RWPE2 (cell line): ENCODE results near the gene MTUS2.

ENCODE experiments used
- ATAC-seq: fragments of 200-7000 bp; cut with Tn5 transposase; 3 replicates; pipeline ENCODE4 v1.9.1; 2021; ENCODE audit warnings: low read depth
- DNase-seq: peaks from one replicate; pipeline ENCODE4 v3.0.0-alpha.2; 2020; ENCODE audit warnings: low spot score
- H3K27ac ChIP-seq: fragments of 450-650 bp; 2 replicates; pipeline ENCODE4 v1.5.1; 2017; ENCODE audit warnings: mild to moderate bottlenecking; ENCODE audit not compliant: poor library complexity, severe bottlenecking
- H3K27me3 ChIP-seq: fragments of 250-450 bp; sonication (Bioruptor Pico); 2 replicates; pipeline ENCODE4 v1.5.1; 2021; ENCODE audit warnings: mild to moderate bottlenecking, moderate library complexity; ENCODE audit not compliant: insufficient read depth, poor library complexity, severe bottlenecking
- H3K36me3 ChIP-seq: fragments of 250-450 bp; sonication (Bioruptor Pico); 2 replicates; pipeline ENCODE4 v1.5.1; 2020; ENCODE audit warnings: low read depth, mild to moderate bottlenecking, moderate library complexity
- H3K4me1 ChIP-seq: fragments of 250-450 bp; sonication (Bioruptor Pico); 2 replicates; pipeline ENCODE4 v1.5.1; 2021; ENCODE audit warnings: mild to moderate bottlenecking, moderate library complexity; ENCODE audit not compliant: insufficient read depth, poor library complexity, severe bottlenecking
- H3K4me3 ChIP-seq: fragments of 250-450 bp; sonication (Bioruptor Pico); 2 replicates; pipeline ENCODE4 v1.5.1; 2021; ENCODE audit warnings: mild to moderate bottlenecking, moderate library complexity; ENCODE audit not compliant: severe bottlenecking
- H3K9me3 ChIP-seq: fragments of 250-450 bp; sonication (Bioruptor Pico); 2 replicates; pipeline ENCODE4 v1.5.1; 2021; ENCODE audit warnings: mild to moderate bottlenecking, moderate library complexity; ENCODE audit not compliant: severe bottlenecking
- TF ChIP-seq, protein P1 (sequence below): fragments of 450-650 bp; IDR thresholded peaks from one replicate; pipeline ENCODE4 v1.5.1; 2017; ENCODE audit warnings: mild to moderate bottlenecking, moderate library complexity; ENCODE audit not compliant: poor library complexity, severe bottlenecking

Gene MTUS2

DNA sequence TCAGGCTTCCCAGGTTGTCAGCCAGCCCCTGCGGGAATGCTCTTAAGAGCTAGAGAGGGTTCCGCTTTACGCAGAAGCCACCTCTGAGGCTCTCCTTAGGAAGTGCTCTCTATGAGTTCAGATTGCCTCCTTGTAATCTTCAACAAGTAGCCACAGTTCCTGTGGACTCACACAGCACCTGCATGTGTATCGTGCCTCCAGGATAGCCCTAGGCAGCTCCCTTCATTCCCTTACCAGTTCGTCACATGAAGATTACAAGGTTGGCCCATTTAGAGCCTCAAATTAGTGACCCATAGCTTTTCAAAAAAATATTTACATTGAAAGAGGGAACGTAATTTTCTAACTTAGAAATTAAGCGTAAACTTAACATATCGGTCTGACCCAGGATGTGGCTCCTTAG is 284.3 kb downstream of the MTUS2 start:
- Histone ChIP-seq H3K4me1 (no peaks in the 10 kb centered on the region), H3K27ac (no peak overlapping the region)
- no peak for DNase-seq

DNA sequence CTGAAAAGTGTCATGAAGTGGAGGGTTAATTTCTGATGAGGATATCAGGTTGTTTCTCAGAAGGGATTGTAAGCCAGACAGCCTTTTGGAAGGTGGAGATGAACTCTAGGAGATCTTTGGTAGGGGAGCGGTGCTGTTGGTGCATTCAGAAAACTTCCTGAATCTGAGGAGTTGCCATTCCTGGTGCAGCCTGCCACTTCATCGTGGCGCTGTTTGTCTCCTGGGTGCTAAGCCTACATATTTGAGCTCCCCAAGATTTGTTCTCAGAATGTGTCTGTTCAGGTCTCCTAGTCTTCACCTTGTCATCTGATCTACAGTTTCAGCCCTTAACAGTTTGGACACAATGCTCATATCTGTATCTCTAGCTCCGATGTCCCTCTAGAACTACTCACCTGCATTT is 285.6 kb downstream of the MTUS2 start:
- Histone ChIP-seq H3K27ac (no peak overlapping the region), H3K27me3 (peaks cover 3% of the 10 kb centered on the region), H3K4me3 (no peak overlapping the region), H3K4me1 (no peaks in the 10 kb centered on the region), H3K36me3 (no peaks in the 10 kb centered on the region), H3K9me3 (no peaks in the 10 kb centered on the region)
- ATAC-seq (no peak), DNase-seq (no peak)
- TF ChIP-seq, protein P1, sequence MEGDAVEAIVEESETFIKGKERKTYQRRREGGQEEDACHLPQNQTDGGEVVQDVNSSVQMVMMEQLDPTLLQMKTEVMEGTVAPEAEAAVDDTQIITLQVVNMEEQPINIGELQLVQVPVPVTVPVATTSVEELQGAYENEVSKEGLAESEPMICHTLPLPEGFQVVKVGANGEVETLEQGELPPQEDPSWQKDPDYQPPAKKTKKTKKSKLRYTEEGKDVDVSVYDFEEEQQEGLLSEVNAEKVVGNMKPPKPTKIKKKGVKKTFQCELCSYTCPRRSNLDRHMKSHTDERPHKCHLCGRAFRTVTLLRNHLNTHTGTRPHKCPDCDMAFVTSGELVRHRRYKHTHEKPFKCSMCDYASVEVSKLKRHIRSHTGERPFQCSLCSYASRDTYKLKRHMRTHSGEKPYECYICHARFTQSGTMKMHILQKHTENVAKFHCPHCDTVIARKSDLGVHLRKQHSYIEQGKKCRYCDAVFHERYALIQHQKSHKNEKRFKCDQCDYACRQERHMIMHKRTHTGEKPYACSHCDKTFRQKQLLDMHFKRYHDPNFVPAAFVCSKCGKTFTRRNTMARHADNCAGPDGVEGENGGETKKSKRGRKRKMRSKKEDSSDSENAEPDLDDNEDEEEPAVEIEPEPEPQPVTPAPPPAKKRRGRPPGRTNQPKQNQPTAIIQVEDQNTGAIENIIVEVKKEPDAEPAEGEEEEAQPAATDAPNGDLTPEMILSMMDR, result peak; percentile 16

More for the DNA sequence above, 284.3 kb downstream of the MTUS2 start:
- peaks cover 3% of the 10 kb centered on the region for H3K27me3 ChIP-seq
- no peaks in the 10 kb centered on the region for H3K9me3 ChIP-seq
- TF ChIP-seq, protein P1, result no peak
- H3K4me3 ChIP-seq, result no peak overlapping the region
- H3K36me3 ChIP-seq, result no peaks in the 10 kb centered on the region
- ATAC-seq, result no peak

DNA sequence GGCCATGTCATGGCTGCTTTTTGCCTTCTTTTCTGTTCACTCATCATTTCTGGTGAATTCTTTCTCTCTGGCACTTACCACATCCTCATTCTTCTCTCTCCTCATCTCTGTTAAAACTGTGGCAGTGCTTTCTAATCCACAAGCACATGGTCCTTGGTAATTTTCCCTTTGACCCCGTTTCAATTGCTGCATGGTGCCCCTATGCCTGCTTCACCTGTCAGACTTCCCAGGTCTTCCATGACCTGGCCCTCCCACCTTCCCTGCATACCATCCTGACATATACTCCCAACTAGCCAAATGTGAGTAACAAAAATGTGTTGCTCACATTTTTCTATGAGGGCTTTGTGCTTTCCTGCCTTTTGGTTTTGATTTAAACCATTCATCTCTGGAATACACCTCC is 286.5 kb downstream of the MTUS2 start:
- TF ChIP-seq, protein P1, result no peak
- Histone ChIP-seq H3K27ac (no peak overlapping the region), H3K4me3 (no peak overlapping the region)

DNA sequence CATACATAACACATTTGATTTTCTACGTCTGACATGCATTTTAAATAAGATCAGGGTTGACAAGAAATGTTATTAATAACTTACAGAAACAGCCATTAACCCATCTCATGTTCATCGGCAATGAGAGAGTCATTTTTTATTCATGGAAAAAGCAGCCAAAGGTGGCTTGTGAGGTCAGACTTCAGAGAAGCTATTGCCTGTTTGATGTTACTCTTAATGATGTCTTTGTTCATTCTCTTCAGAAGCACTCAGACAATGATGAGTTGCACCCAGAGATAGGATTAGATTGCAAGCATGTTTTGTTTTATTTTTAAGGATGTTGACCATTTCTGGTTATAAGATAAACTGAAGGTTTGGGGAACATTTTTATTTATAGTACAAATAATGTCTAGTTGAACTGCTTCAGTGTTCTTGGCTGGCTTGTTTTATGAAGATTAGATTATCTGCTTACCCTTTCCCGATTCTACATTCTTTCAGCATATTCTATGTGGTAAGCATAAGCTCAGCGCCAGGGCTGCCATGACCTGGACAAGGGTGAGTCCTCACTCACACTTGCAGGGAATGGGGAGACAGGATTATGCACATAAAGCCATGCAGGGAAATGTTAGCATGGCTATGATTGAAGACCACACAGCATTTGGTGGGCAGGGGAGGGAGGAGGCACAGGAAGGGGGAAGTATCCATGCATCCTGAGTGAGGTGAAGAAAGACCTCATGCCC is 288.1 kb downstream of the MTUS2 start:
- no peak overlapping the region for H3K27ac ChIP-seq
- DNase-seq (no peak), ATAC-seq (no peak)
- H3K4me3 ChIP-seq, result no peak overlapping the region
- H3K36me3 ChIP-seq, result no peaks in the 10 kb centered on the region
- H3K4me1 ChIP-seq, result no peaks in the 10 kb centered on the region
- TF ChIP-seq, protein P1, result no peak
- no peaks in the 10 kb centered on the region for H3K9me3 ChIP-seq
- H3K27me3 ChIP-seq, result peaks cover 3% of the 10 kb centered on the region

More for the DNA sequence above, 286.5 kb downstream of the MTUS2 start:
- Histone ChIP-seq H3K36me3 (no peaks in the 10 kb centered on the region), H3K27me3 (peaks cover 3% of the 10 kb centered on the region), H3K4me1 (no peaks in the 10 kb centered on the region), H3K9me3 (no peaks in the 10 kb centered on the region)
- DNase-seq (no peak), ATAC-seq (no peak)

DNA sequence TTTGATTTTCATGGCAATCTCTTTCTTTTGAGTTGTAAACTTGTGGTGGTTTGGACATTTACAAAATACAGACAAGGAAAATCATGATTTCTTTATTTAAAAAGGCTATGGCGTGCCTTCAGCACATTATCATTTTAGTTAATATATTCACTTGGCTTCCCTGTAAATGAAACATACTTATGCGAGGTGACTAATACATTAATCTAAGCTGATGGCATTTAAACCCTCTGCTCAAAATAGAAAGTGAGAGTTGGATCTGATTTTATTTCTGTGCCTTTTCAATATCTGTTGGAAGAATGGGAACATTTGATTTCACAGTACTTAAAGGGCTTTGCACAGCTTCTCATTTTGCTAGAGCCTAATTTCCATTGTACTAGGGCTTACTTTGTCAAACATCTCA is 289.8 kb downstream of the MTUS2 start:
- Histone ChIP-seq H3K4me3 (no peak overlapping the region), H3K9me3 (no peaks in the 10 kb centered on the region), H3K36me3 (no peaks in the 10 kb centered on the region), H3K27me3 (peaks cover 3% of the 10 kb centered on the region), H3K27ac (no peak overlapping the region), H3K4me1 (no peaks in the 10 kb centered on the region)
- TF ChIP-seq, protein P1, result no peak
- DNase-seq (no peak), ATAC-seq (no peak)
